HL-60 (cell line): ENCODE results near the gene ZNF691.

Source experiments
- DNase-seq, 2 experiments: peaks; one replicate each; pipeline ENCODE4 v3.0.0-alpha.2; 2010 to 2020; ENCODE audit warnings: low read depth in 1 of 2, low spot score in 1 of 2
- H3K27ac ChIP-seq: fragments of 250-450 bp; sonication (Bioruptor Pico); replicated peaks from 2 replicates; pipeline ENCODE4 v1.5.1; 2020; ENCODE audit warnings: mild to moderate bottlenecking, moderate library complexity
- H3K27me3 ChIP-seq: fragments of 250-450 bp; sonication (Bioruptor Pico); 2 replicates; pipeline ENCODE4 v1.5.1; 2021; ENCODE audit warnings: mild to moderate bottlenecking, moderate library complexity; ENCODE audit not compliant: insufficient read depth, poor library complexity, severe bottlenecking
- H3K4me3 ChIP-seq: replicated peaks from 2 replicates; pipeline ENCODE4 v1.5.1; 2011; ENCODE audit warnings: mild to moderate bottlenecking, control low read depth, low read length; ENCODE audit not compliant: insufficient read depth
- GABPA ChIP-seq: IDR thresholded peaks from 2 replicates; pipeline ENCODE4 v1.6.1; 2012; ENCODE audit warnings: low read depth
- POLR2AphosphoS5 ChIP-seq: IDR thresholded peaks from 2 replicates; pipeline ENCODE4 v1.6.1; 2012; ENCODE audit warnings: low read depth
- SPI1 ChIP-seq: IDR thresholded peaks from 2 replicates; pipeline ENCODE4 v1.6.1; 2012; ENCODE audit warnings: low read depth, mild to moderate bottlenecking, borderline replicate concordance
- TF ChIP-seq, protein P1 (sequence below): IDR thresholded peaks from one replicate; pipeline ENCODE4 v1.5.1; 2011; ENCODE audit warnings: low read length, control low read depth, inconsistent platforms; ENCODE audit not compliant: insufficient read depth
- TF ChIP-seq, protein P2 (sequence below): IDR thresholded peaks from 2 replicates; pipeline ENCODE4 v1.6.1; 2012; ENCODE audit warnings: low read depth; ENCODE audit not compliant: insufficient replicate concordance

ZNF691 gene

DNA sequence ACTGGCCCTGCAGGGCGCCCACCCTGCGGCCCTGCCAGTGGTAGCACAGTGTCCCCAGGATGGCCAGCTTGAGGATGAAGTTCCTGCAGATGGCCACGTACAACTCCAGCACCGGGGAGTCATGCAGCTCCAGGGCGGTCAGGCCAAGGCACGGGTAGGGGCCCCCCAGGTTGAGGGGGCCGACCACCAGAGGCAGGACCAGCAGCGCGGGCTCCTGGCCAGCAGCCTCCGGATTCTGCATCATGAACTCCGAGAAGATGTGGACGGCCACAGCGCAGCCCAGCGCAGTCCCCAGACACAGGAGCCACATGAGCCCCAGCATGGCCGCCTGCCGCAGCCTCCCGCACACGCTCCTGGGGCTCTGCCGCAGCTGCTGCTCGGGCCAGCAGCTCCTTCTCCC is 41.0 kb downstream of the ZNF691 start:
- DNase-seq, result no peak
- no peaks in the 10 kb centered on the region for H3K27me3 ChIP-seq

DNA sequence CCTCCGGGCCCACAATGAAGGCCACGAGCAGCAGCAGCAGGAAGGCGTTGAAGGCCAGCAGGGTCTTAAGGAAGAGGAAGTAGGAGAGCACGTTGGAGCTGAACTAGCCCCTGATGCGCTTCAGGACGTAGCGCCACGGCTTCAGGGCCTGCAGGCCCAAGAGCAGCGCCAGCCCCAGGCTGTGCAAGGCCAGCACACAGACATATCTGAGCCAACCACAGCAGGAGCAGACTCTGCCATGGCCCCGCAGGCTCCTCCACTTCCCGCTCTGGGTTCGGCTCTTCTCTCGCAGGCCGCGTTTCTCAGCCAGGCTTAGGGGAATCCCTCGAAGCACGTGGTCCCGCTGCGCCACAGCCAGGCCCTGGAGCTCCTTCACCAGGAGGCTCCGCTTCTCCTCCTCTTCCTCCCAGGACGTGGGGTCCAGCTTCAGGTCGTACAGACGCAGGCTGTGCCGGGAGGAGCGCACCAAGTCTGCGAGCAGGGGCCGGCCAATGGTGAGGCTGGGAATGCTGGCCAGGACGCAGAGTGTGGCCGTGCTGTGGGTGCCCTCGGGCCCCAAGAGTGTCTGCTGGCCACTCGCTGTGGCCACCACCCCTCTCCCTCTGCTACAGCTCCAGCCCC is 41.7 kb downstream of the ZNF691 start:
- no peak for TF ChIP-seq GABPA
- TF ChIP-seq POLR2AphosphoS5, result no peak
- TF ChIP-seq, protein P1, sequence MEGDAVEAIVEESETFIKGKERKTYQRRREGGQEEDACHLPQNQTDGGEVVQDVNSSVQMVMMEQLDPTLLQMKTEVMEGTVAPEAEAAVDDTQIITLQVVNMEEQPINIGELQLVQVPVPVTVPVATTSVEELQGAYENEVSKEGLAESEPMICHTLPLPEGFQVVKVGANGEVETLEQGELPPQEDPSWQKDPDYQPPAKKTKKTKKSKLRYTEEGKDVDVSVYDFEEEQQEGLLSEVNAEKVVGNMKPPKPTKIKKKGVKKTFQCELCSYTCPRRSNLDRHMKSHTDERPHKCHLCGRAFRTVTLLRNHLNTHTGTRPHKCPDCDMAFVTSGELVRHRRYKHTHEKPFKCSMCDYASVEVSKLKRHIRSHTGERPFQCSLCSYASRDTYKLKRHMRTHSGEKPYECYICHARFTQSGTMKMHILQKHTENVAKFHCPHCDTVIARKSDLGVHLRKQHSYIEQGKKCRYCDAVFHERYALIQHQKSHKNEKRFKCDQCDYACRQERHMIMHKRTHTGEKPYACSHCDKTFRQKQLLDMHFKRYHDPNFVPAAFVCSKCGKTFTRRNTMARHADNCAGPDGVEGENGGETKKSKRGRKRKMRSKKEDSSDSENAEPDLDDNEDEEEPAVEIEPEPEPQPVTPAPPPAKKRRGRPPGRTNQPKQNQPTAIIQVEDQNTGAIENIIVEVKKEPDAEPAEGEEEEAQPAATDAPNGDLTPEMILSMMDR, result no peak
- TF ChIP-seq, protein P2, sequence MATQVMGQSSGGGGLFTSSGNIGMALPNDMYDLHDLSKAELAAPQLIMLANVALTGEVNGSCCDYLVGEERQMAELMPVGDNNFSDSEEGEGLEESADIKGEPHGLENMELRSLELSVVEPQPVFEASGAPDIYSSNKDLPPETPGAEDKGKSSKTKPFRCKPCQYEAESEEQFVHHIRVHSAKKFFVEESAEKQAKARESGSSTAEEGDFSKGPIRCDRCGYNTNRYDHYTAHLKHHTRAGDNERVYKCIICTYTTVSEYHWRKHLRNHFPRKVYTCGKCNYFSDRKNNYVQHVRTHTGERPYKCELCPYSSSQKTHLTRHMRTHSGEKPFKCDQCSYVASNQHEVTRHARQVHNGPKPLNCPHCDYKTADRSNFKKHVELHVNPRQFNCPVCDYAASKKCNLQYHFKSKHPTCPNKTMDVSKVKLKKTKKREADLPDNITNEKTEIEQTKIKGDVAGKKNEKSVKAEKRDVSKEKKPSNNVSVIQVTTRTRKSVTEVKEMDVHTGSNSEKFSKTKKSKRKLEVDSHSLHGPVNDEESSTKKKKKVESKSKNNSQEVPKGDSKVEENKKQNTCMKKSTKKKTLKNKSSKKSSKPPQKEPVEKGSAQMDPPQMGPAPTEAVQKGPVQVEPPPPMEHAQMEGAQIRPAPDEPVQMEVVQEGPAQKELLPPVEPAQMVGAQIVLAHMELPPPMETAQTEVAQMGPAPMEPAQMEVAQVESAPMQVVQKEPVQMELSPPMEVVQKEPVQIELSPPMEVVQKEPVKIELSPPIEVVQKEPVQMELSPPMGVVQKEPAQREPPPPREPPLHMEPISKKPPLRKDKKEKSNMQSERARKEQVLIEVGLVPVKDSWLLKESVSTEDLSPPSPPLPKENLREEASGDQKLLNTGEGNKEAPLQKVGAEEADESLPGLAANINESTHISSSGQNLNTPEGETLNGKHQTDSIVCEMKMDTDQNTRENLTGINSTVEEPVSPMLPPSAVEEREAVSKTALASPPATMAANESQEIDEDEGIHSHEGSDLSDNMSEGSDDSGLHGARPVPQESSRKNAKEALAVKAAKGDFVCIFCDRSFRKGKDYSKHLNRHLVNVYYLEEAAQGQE, result no peak
- no peak for TF ChIP-seq SPI1
- H3K4me3 ChIP-seq, result no peak overlapping the region
- H3K27ac ChIP-seq, result no peak overlapping the region
- no peaks in the 10 kb centered on the region for H3K27me3 ChIP-seq
- no peak for DNase-seq

More for the DNA sequence above, 41.0 kb downstream of the ZNF691 start:
- Histone ChIP-seq H3K27ac (no peak overlapping the region), H3K4me3 (no peak overlapping the region)
- TF ChIP-seq POLR2AphosphoS5, result no peak
- no peak for TF ChIP-seq GABPA
- TF ChIP-seq, protein P1, result no peak
- TF ChIP-seq, protein P2, result no peak
- TF ChIP-seq SPI1, result no peak

DNA sequence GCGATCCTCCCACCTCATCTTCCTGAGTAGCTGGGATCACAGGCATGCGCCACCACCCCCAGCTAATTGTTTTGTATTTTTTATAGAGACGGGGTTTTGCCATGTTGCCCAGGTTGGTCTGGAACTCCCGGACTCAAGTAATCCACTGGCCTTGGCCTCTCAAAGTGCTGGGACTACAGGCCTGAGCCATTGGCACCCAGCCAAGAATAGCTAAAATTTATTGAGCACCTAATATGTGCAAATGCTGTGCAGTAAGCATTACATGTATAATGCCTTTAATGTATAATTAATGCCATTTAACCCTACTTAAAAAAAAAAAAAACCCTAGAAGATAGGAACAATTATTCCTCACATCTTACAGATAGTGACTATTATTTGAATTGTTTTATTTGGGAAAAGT is 42.9 kb downstream of the ZNF691 start:
- Histone ChIP-seq H3K27me3 (no peaks in the 10 kb centered on the region), H3K4me3 (no peak overlapping the region), H3K27ac (no peak overlapping the region)
- DNase-seq, result no peak
- TF ChIP-seq, protein P1, result no peak
- no peak for TF ChIP-seq POLR2AphosphoS5
- TF ChIP-seq, protein P2, result no peak
- TF ChIP-seq GABPA, result no peak
- TF ChIP-seq SPI1, result no peak
